GM18520 (cell line): ENCODE data around the gene OR2V2.
A peak's percentile ranks its signal among the peaks of the same experiment; 100 is the strongest.

Experiments used
- ATAC-seq: cut with Tn5 transposase; IDR thresholded peaks from one replicate; pipeline ENCODE4 v1.9.1; 2021; ENCODE audit not compliant: unreplicated experiment

Gene OR2V2

DNA sequence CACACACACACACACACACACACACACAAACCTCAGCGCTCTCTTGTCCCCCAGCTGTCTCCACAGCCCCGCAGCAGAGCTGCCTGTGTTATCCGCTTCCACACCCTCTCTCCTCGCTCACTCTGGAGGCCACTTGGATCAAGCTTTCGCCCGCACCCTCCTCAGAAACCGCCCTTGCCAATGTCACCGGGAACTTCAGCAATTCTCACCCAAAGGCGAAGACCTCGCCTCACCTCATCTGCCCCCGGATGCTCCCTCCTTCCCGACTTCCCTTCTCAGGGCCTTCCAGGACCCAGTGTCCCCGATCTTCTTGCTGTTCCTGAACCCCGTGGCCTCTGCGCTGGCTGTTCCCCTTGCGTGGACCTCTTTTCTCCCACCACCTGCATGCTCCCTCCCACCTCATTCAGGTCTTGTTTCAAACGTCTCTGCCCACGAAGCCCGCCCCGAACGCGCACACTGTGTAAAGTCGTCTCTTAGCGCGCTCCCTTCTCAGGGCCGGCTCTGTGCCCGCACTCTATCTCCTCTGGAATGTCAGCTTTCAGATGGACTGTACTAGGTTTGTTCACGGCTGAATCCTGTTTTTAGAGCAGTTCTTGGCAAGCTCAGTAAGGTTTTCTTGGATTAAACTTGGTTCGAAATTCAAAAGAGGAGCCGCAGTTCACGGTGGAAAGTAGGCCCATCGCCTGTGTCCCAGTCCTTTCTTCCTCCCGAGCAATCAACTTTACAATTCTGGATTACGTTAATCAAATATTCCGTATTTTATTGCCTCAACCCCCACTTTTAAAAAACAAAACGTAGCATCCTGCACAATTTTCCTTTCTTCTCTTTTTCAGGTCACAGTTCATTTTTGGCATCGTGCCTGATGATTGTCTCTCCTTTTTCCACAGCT is 58.6 kb downstream of the OR2V2 start:
- no peak for ATAC-seq

DNA sequence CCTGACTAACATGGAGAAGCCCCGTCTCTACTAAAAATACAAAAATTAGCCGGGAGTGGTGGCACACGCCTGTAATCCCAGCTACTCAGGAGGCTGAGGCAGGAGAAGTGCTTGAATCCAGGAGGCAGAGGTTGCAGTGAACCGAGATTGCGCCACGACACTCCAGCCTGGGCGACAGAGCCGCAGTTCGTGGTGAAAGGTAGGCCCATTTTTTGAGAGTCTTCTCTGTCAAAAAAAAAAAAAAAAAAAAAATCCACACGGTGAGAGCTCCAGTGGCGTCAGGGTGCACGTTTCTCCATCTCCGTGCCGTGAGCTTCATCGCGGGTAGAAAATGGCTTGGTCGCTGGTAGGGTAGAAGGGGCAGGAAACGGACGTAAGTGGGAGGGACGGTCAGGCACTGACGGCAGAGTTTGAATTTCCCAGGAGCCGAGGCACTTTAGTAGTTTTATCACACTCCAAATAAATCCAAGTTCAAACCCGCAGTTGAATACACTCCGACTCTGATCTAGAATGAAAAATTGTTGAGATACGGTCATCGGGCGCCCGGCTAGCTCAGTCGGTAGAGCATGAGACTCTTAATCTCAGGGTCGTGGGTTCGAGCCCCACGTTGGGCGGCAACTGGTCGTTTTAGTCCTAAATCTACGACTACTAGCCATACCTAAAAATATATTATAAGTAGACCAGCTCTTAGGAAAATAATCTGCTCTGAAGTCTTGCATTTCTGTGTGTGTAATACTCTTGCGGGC is 60.0 kb downstream of the OR2V2 start:
- peak; percentile 49 for ATAC-seq

DNA sequence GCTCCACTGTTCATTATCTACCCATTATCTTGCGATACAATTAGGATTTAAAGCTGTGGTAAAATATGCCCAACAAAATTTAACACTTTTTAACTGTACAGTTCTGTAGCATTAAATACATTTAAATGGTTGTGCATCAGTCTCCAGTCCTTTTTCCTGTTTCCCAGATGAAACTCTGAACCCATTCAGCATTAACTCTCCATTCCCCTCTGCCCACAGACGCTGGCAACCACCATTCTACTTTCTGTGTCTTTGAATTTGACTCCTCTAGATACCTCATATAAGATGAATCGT is 60.5 kb downstream of the OR2V2 start:
- no peak for ATAC-seq
